HUES48 (cell line): ENCODE results near the gene DMD.

Source experiments
- H3K27ac ChIP-seq: one replicate; pipeline ENCODE4 v1.7.0; 2013; ENCODE audit warnings: low read depth, low read length, inconsistent platforms
- H3K27me3 ChIP-seq: 2 replicates; pipeline ENCODE4 v1.6.1; 2013; ENCODE audit warnings: mild to moderate bottlenecking, low read length; ENCODE audit not compliant: control insufficient read depth, insufficient read depth
- H3K36me3 ChIP-seq: 2 replicates; pipeline ENCODE4 v1.6.1; 2013; ENCODE audit warnings: low read length; ENCODE audit not compliant: control insufficient read depth, insufficient read depth
- H3K4me1 ChIP-seq: 2 replicates; pipeline ENCODE4 v1.6.1; 2013; ENCODE audit warnings: mild to moderate bottlenecking, low read length; ENCODE audit not compliant: control insufficient read depth, insufficient read depth
- H3K4me3 ChIP-seq: 2 replicates; pipeline ENCODE4 v1.5.1; 2013; ENCODE audit warnings: mild to moderate bottlenecking, low read depth, low read length
- H3K9ac ChIP-seq: 2 replicates; pipeline ENCODE4 v1.6.1; 2013; ENCODE audit warnings: mild to moderate bottlenecking, low read depth, low read length, moderate library complexity
- H3K9me3 ChIP-seq: 2 replicates; pipeline ENCODE4 v1.6.1; 2013; ENCODE audit warnings: low read length; ENCODE audit not compliant: control insufficient read depth, insufficient read depth

DMD gene

DNA sequence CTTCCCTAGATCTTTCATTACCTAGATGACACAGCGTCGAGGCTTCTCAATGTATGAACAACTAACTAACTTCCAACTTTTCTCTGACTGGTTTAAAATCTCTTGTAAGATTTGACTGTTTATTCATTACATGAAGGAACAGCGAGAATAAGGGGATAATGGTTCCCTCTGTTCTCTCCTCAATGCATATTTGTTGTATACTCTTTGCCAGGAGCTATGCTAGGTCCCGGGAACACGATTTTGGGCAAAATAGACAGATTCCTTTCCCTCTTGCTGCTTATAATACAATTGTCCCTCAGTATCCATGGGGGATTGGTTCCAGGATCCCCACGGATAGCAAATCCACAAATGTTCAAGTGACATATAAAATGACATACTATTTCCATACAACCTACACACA lies 1020.0 kb downstream of the DMD start:
- no peaks in the 10 kb centered on the region for H3K9me3 ChIP-seq
- no peaks in the 10 kb centered on the region for H3K27me3 ChIP-seq
- no peaks in the 10 kb centered on the region for H3K36me3 ChIP-seq
- no peak overlapping the region for H3K9ac ChIP-seq
- no peak overlapping the region for H3K4me3 ChIP-seq
- 0 out of 2 replicates have a peak, but pooled peaks cover 3% of the 10 kb centered on the region for H3K4me1 ChIP-seq
- H3K27ac ChIP-seq: no peak overlapping the region

DNA sequence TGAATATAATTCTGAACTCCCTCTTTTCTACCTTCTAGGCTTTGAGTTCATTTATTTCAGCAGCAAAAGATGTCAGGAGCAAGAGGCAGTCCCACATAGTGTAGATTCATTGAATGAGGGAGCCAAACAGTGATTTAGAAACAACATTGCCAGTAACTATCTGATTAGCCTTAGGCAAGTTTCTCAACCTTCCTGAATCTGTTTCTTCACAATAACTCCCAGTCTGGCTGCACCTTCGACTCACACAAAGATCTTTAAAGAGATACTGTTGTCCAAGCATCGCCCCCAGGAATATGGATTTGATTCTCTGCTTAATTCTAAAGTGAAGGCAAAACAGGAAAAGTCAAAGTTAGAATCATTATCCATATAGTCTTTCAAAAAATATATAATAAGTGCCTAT lies 1026.2 kb downstream of the DMD start:
- Histone ChIP-seq H3K36me3 (no peaks in the 10 kb centered on the region), H3K9me3 (no peaks in the 10 kb centered on the region), H3K27me3 (no peaks in the 10 kb centered on the region), H3K9ac (no peak overlapping the region), H3K4me1 (no peaks in the 10 kb centered on the region), H3K27ac (no peak overlapping the region), H3K4me3 (no peak overlapping the region)

DNA sequence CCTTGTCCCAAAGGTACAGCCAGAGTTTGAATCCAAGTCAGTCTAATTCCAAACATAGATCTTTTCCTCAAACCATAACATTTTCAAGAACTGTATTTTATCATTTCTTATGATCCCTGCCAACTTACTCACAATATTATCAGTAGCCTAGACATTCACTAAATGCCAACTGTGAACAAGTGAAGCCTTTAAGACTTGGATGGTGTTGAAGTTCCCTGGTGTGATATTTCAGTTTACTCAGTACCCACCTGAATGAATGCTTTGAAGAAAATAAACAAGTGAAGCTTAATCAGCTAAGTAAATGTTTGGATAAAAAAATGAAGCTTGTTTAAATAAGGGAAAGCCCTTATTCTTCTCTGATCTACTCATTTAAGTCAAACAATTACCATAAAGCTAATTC lies 1028.3 kb downstream of the DMD start:
- H3K9ac ChIP-seq: no peak overlapping the region
- no peak overlapping the region for H3K27ac ChIP-seq
- no peaks in the 10 kb centered on the region for H3K36me3 ChIP-seq
- H3K9me3 ChIP-seq: no peaks in the 10 kb centered on the region
- no peak overlapping the region for H3K4me3 ChIP-seq
- no peaks in the 10 kb centered on the region for H3K27me3 ChIP-seq
- H3K4me1 ChIP-seq: no peaks in the 10 kb centered on the region

DNA sequence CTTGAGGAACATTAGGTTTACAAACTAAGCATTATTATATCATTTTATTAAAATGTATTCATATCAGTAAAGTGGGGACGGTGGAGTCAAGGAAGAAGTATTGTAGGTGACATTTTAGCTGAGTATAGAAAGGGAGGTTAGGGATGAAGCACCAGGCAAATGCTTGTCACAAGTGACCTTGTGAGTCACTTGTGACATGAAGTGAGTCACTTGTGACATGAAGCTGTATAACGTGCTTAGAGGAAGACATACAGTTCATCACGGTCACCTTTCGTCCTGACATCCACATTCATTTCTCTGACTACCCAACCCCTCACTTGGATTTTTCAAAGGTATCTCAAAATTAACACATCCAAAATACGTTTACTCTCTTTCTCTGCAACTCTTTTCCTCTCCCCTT lies 1034.8 kb downstream of the DMD start:
- Histone ChIP-seq H3K9me3 (no peaks in the 10 kb centered on the region), H3K4me3 (no peak overlapping the region), H3K9ac (no peak overlapping the region), H3K4me1 (no peaks in the 10 kb centered on the region), H3K27me3 (no peaks in the 10 kb centered on the region), H3K27ac (no peak overlapping the region), H3K36me3 (no peaks in the 10 kb centered on the region)

DNA sequence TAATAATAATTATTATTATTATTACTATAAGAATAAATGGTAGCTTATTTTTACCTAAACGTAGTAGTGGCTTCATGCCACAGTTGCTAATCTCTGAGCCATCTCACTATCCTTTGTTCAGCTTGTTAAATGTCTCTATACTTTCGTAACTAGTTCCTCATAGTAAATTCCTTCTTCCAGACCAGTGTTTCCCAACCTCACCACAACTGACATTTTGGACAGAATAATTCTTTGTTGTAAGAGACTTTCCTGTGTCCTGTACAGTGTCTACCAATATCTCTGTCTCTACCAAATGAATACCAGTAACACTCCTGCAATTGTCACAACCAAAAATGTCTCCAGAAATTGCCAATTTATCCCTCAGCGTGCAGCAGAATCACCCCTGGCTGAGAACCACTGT lies 1040.9 kb downstream of the DMD start:
- Histone ChIP-seq H3K27me3 (no peaks in the 10 kb centered on the region; the same call in 1 of the 2 replicates), H3K27ac (no peak overlapping the region), H3K9ac (no peak overlapping the region)

DNA sequence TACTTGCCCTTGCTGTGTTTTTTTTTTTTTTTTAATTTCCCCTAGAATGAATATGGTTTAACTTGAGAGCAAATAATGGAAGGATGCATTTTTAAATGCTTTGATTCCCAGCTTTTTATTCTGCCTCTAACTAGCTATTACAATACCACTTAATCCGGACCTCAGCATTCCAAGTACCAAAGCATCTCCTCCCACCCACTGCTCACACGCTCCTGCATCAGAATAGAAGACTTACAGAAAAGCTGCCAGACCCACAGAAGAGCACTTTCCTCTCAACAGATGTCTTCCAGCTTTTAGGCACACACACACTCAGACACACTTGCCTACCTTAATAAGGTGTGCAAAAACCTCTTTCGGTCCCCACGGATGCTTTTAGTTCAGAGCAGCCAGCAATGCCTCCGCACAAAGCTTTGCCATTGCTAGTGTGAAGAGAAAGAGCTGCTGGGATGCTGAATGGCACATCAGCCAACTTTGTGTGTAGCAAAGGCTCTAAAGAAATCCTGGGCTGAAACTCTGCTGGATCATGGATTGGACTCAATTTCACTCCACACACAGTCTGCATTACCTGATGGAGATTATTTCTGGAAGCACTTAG lies 1056.2 kb downstream of the DMD start:
- Histone ChIP-seq H3K4me1 (peaks cover 11% of the 10 kb centered on the region), H3K27ac (peak overlapping the region; percentile 49), H3K36me3 (no peaks in the 10 kb centered on the region), H3K27me3 (no peaks in the 10 kb centered on the region), H3K9ac (no peak overlapping the region), H3K4me3 (peak overlapping the region; percentile 51), H3K9me3 (no peaks in the 10 kb centered on the region)

More for the DNA sequence above, 1040.9 kb downstream of the DMD start:
- no peaks in the 10 kb centered on the region for H3K36me3 ChIP-seq
- no peak overlapping the region for H3K4me3 ChIP-seq
- no peaks in the 10 kb centered on the region for H3K9me3 ChIP-seq
- H3K4me1 ChIP-seq: no peaks in the 10 kb centered on the region

DNA sequence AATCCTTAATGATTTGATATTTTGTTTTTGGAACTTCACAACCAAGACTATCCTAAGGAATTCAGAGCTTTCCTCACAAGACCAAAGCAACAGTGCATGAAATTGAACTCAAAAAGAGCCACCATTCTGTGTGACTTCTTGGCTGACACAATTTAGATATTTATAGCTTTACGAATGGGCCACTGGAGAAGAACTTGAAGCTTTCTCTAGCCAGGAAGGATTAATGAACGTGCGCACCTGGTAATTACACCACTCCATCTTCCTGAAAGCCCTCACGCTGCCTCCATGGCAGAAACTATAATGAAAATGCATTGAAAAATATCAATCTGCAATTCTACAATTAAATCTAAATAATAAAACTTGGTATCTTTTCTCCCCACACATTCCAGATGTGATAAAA lies 1057.8 kb downstream of the DMD start:
- no peak overlapping the region for H3K4me3 ChIP-seq
- H3K9ac ChIP-seq: no peak overlapping the region
- H3K27ac ChIP-seq: no peak overlapping the region
- H3K27me3 ChIP-seq: no peaks in the 10 kb centered on the region
- no peaks in the 10 kb centered on the region for H3K9me3 ChIP-seq
- peaks cover 11% of the 10 kb centered on the region for H3K4me1 ChIP-seq
- H3K36me3 ChIP-seq: no peaks in the 10 kb centered on the region

DNA sequence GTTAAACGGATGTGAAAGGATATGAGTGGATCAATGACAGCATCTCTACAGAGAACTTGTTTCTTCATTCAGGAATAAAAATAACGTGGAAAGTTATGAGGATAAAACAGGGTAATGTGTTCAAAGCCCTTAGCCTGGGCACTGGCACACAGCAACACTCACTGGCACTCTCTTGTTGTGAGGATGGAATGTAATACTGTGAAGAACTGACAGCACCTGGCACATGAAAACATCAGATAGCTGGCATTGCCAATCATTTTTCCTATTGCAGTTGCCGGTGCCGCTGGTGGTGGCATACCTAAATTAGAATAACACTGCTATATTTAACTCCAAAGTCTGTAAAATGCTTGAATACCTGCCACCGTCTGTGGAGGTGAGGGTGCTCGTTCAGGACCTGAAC lies 1061.2 kb downstream of the DMD start:
- Histone ChIP-seq H3K27ac (no peak overlapping the region), H3K9me3 (no peaks in the 10 kb centered on the region), H3K36me3 (no peaks in the 10 kb centered on the region), H3K9ac (no peak overlapping the region), H3K4me3 (no peak overlapping the region), H3K27me3 (no peaks in the 10 kb centered on the region), H3K4me1 (peaks cover 9% of the 10 kb centered on the region)

DNA sequence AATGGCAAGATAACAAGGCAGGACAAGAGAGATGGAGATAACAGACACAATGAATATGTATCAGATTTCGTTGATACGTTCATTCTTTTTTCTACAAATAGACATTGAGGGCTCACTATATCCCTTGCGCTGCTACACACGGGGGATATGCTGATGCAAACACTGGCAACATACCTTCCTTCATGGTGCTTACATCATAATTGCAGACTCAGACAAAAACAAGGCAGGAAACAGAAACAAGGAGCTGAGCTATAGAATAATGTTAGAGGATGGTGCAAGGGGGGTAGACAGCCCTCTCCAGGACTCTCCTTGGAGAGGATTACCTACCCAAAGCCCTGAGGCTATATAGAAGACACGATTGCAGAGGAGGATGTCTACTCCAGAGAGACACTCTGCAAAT lies 1069.5 kb downstream of the DMD start:
- no peaks in the 10 kb centered on the region for H3K4me1 ChIP-seq
- H3K27me3 ChIP-seq: no peaks in the 10 kb centered on the region
- no peak overlapping the region for H3K27ac ChIP-seq
- H3K9me3 ChIP-seq: no peaks in the 10 kb centered on the region
- H3K36me3 ChIP-seq: no peaks in the 10 kb centered on the region
- no peak overlapping the region for H3K9ac ChIP-seq
- no peak overlapping the region for H3K4me3 ChIP-seq

DNA sequence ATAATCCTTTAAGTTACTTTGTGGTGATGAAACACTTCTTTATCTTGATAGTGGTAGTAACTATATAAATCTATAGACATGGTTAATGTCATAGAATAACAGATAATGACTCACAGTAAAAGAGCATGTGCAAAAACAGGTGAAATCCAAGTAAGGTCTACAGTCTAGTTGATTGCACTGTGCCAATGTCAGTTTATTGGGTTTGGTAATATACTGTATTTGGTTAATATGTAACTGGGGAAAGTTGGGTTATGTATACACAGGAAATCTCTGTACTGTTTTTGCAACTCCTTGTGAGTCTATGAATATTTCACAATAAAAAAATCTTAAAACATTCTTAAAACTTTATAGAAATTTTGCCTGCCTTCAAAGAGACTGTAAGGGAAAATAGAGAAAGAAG lies 1071.9 kb downstream of the DMD start:
- Histone ChIP-seq H3K9me3 (no peaks in the 10 kb centered on the region), H3K27ac (no peak overlapping the region), H3K36me3 (no peaks in the 10 kb centered on the region), H3K9ac (no peak overlapping the region), H3K4me3 (no peak overlapping the region), H3K27me3 (no peaks in the 10 kb centered on the region), H3K4me1 (no peaks in the 10 kb centered on the region)

DNA sequence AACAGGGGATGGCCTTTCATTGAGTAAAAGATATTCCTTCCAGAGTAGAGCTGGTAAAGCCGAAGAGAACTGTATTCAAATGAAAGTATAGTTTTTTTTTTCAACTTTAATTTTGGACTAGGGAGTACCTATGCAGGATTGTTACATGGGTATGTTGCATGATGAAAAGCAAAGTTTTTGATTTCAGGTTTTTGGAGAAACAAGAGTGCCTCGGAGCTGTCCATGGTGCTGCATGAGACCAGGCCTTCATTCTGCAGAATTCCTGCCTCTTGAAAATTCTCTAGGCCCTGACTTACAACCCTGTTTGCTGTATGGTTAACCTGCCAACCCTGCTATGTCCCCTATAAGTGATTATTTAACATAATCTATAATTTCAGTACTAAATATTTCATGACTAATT lies 1073.8 kb downstream of the DMD start:
- Histone ChIP-seq H3K27me3 (no peaks in the 10 kb centered on the region), H3K27ac (no peak overlapping the region), H3K9me3 (no peaks in the 10 kb centered on the region), H3K36me3 (no peaks in the 10 kb centered on the region), H3K4me3 (no peak overlapping the region), H3K9ac (no peak overlapping the region), H3K4me1 (no peaks in the 10 kb centered on the region)

DNA sequence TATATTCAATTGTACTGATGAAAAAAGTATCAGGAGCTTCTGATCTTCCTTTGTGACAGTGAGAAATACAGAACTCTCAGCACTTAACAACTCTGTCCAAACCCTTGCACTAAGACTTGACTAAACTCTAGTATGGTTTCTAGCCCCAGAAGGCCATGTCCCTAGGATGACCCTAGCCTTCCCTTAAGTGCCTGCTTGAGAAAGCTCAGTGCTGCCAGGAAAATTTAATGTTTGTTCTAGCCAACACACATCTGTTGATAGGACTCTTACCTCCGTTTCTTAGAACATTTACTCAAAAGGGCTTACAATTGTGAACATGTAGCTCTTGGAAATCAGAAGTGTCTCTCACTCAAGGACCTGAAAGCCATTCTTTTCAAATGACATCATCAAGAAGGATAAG lies 1084.4 kb downstream of the DMD start:
- no peaks in the 10 kb centered on the region for H3K36me3 ChIP-seq
- no peak overlapping the region for H3K9ac ChIP-seq
- H3K9me3 ChIP-seq: no peaks in the 10 kb centered on the region
- H3K27me3 ChIP-seq: no peaks in the 10 kb centered on the region
- H3K4me3 ChIP-seq: no peak overlapping the region
- H3K4me1 ChIP-seq: no peaks in the 10 kb centered on the region
- H3K27ac ChIP-seq: no peak overlapping the region
